ENCODE data around the gene CDKAL1. TPM values are rescaled to one million over a fixed set of nuclear protein-coding genes. Genes with fewer than 3 reads are reported as not detected.

The CDKAL1 gene
- total RNA-seq, 4 donors from 2014 or later: 10.3 to 11.2 (median 10.5) TPM

GRCh38 chr6:20868397-20869096 lies 334.3 kb downstream of the CDKAL1 start:
- Histone ChIP-seq H3K4me3 (no peak overlapping the region), H3K27me3 (no peaks in the 10 kb centered on the region), H3K4me1 (no peaks in the 10 kb centered on the region), H3K36me3 (no peaks in the 10 kb centered on the region), H3K27ac (replicated peaks in 1 of 4) (no peak overlapping the region), H3K9me3 (no peaks in the 10 kb centered on the region)
- 83% methylated on average over 9 of the region's 9 CpGs for WGBS
- intact Hi-C loops (cut with DNase I): no loop called here
- no peak for DNase-seq (ENCODE audit: extremely low spot score)
- no peak for TF ChIP-seq POLR2AphosphoS5 (IDR thresholded peaks at IDR 0.05)
- no peak for TF ChIP-seq EP300 (IDR thresholded peaks at IDR 0.05)
- no peak for TF ChIP-seq POLR2A (IDR thresholded peaks at IDR 0.05; ENCODE audit: low read depth)
- no peak for TF ChIP-seq CTCF (IDR thresholded peaks at IDR 0.05)

GRCh38 chr6:20870021-20870420 lies 335.8 kb downstream of the CDKAL1 start:
- intact Hi-C loops (cut with DNase I): no loop called here
- Histone ChIP-seq H3K9me3 (no peaks in the 10 kb centered on the region), H3K36me3 (no peaks in the 10 kb centered on the region), H3K4me3 (no peak overlapping the region), H3K27ac (replicated peaks in 1 of 4) (no peak overlapping the region), H3K4me1 (no peaks in the 10 kb centered on the region), H3K27me3 (no peaks in the 10 kb centered on the region)
- no peak for DNase-seq (ENCODE audit: extremely low spot score)
- TF ChIP-seq CTCF (IDR thresholded peaks at IDR 0.05) (no peak), POLR2AphosphoS5 (IDR thresholded peaks at IDR 0.05) (no peak), POLR2A (IDR thresholded peaks at IDR 0.05; ENCODE audit: low read depth) (no peak), EP300 (IDR thresholded peaks at IDR 0.05) (no peak)
- WGBS: 91% methylated on average over 4 of the region's 4 CpGs

- no peak overlapping the region for H3K4me3 ChIP-seq
- no peaks in the 10 kb centered on the region for H3K9me3 ChIP-seq
- no peaks in the 10 kb centered on the region for H3K27me3 ChIP-seq
- H3K27ac ChIP-seq (replicated peaks in 1 of 4): no peak overlapping the region
- intact Hi-C loops (cut with DNase I): no loop called here
- H3K4me1 ChIP-seq: peaks cover 0 to 3% (median 0%) of the 10 kb centered on the region in 4 donors
- no peak for TF ChIP-seq EP300 (IDR thresholded peaks at IDR 0.05)
- TF ChIP-seq POLR2A (IDR thresholded peaks at IDR 0.05; ENCODE audit: low read depth): no peak
- no peak for TF ChIP-seq CTCF (IDR thresholded peaks at IDR 0.05)
- no peak for TF ChIP-seq POLR2AphosphoS5 (IDR thresholded peaks at IDR 0.05)
- DNase-seq (ENCODE audit: extremely low spot score): no peak
- no peaks in the 10 kb centered on the region for H3K36me3 ChIP-seq
- WGBS: 85% methylated on average over 1 of the region's 1 CpG
These were observed 336.2 kb downstream of the CDKAL1 start for GRCh38 chr6:20870493-20870892.

- no peaks in the 10 kb centered on the region for H3K27me3 ChIP-seq
- H3K4me3 ChIP-seq: no peak overlapping the region
- TF ChIP-seq CTCF (IDR thresholded peaks at IDR 0.05) (no peak), POLR2AphosphoS5 (IDR thresholded peaks at IDR 0.05) (no peak), EP300 (IDR thresholded peaks at IDR 0.05) (no peak), POLR2A (IDR thresholded peaks at IDR 0.05; ENCODE audit: low read depth) (no peak)
- H3K27ac ChIP-seq (replicated peaks in 1 of 4): no peak overlapping the region
- peaks cover 0 to 15% (median 1%) of the 10 kb centered on the region in 4 donors for H3K4me1 ChIP-seq
- no peaks in the 10 kb centered on the region for H3K9me3 ChIP-seq
- H3K36me3 ChIP-seq: no peaks in the 10 kb centered on the region
- 85% methylated on average over 7 of the region's 7 CpGs for WGBS
- intact Hi-C loops (cut with DNase I): no loop called here
- DNase-seq (ENCODE audit: extremely low spot score): no peak
These were observed 339.4 kb downstream of the CDKAL1 start for GRCh38 chr6:20873425-20874190.

Measured in esophagus muscularis mucosa (tissue), 4 donors.